ENCODE results near the gene TMEM178B.
A peak's percentile ranks its signal among the peaks of the same experiment; 100 is the strongest.

The TMEM178B gene

GRCh38 chr7:141217938-141218337, 144.1 kb downstream of the TMEM178B start:
- DNase-seq = no peak

DNA sequence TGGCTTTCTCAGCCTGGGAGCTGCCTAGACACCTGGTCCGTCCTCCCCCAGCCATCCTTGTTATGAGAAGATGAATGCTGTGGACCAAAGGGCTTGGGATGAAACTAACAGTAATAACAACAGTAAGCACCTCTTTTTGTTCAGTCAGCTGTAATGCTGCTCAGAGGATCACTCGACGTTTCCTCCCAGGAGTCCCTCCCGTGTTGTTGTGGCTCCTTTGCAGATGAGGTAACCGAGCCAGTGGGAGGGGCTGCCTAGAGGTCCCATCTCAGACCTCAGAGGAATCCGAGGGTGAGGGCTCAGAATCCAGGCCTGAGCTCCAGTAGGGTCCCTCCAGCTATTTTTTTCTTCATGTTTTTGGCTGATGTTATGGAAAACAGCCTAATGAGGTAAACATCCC, 145.1 kb downstream of the TMEM178B start:
- no peak for DNase-seq

- DNase-seq = no peak
Measured at GRCh38 chr7:141220263-141220880, 146.5 kb downstream of the TMEM178B start.

- no peak for DNase-seq
Measured at GRCh38 chr7:141221007-141221612, 147.2 kb downstream of the TMEM178B start.

- peak in 41 of 56 donors; percentile 12 to 91 (median 55) for DNase-seq
Measured at GRCh38 chr7:141225916-141226618, 152.2 kb downstream of the TMEM178B start.

DNA sequence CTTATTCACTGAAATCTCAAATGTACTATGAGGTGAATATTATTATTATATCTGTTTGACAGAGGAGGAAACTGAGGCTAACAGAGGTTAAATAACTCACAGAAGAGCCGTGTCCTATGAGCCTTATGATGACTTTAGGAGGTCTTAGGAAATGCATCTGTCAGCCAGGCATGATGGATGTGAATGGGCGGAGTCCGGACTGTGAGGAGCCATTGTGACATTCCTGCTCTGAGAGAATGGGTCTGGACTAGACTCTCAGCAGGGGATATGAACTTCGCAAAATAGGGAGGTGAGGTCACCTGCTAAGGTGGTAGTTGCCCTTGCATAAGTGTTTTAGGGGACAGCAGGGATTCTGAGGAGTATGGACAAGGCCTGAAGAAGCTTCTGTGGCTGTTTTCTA, 153.6 kb downstream of the TMEM178B start:
- no peak for DNase-seq

- DNase-seq = no peak
Measured at GRCh38 chr7:141228482-141228881, 154.6 kb downstream of the TMEM178B start.

DNA sequence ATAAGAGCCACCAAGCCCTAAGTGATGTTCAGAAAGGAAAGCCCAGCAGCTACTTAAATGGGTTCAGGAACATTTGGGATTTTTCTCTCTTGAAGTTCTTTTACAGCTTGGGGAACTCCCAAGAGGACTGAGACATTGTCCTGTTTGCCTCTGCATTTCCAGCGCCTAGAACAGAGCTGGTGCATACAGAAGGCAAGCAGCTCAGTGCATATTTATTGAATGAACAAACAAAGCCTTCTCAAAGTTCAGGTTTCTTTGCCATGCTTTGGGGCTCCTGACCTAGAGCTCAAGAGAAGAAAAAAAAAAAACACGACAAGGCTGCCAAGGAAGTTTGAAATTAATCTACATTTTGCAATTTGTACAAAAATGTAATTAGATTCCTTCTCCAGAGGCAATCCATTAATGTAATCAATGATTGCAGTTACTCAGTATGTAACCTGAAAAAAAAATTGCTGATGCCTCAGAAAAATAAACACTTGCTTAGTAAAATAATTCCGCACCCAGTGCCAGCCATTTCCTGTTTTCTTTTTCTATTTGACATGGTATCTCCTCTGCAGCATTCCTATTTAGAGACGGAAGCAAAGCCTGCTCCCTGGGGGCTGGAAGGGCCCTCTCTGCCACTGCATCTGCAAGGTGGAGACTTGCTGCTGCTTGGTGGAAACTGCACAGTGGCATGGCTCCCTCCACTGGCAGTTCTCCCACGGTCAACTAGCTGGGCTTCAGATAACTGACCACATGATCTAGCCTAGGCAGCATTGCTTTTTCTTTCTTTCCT, 157.3 kb downstream of the TMEM178B start:
- peak in 28 of 56 donors; percentile 1 to 62 (median 19) for DNase-seq

GRCh38 chr7:141232286-141233051, 158.6 kb downstream of the TMEM178B start:
- no peak for DNase-seq

- DNase-seq = peak in 2 of 56 donors; percentile 6 to 11
Measured at GRCh38 chr7:141234335-141235105, 160.7 kb downstream of the TMEM178B start.

GRCh38 chr7:141235656-141236055, 161.8 kb downstream of the TMEM178B start:
- DNase-seq = no peak

DNA sequence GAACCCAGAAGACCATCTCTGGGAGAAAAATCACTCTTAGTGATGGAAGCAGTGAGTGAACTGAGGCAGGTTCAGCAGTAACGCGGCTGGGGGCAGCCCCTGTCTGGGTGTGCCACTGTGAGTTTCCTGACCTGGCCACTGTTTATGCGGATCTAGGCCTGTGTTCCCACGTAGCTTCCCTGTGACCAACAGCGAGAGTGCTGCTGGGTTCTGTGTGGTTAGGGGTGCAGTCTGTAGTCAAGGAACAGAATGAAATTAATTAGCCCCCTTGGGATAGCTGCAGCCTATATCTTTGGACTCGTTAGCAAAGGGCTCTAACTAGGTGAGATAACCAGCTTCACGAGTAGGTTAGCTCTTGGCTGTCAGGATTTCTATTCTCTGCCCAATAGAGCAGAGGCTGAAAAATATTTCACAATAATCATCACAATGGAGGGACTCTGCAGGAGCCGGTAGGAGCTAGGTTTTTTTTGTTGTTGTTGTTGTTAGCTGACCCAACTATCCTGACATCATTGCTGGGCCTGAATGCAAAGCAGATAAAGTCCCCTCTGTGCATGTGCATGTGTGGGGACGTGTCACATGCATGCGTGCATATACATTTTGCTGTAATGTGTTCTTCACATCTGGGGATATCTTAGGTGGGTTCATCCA, 164.9 kb downstream of the TMEM178B start:
- DNase-seq = no peak

DNA sequence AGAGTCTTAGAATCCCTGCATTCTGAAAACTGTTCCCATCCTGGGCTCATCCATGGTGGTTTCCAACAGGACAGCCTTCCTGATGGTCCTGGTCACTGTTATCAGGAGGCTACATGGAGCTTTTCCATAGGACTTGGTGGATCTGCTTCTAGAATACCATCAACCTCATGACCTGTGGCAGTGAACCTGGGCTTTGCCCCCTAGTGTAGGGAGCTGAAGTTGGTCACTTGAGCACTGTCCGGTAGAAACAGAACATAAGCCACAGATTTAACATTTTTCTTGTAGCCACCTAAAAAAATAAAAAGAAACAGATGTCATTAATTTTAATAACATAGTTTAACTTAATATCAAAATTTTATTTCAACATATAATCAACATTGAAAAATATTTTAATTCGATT, 165.8 kb downstream of the TMEM178B start:
- no peak for DNase-seq

DNA sequence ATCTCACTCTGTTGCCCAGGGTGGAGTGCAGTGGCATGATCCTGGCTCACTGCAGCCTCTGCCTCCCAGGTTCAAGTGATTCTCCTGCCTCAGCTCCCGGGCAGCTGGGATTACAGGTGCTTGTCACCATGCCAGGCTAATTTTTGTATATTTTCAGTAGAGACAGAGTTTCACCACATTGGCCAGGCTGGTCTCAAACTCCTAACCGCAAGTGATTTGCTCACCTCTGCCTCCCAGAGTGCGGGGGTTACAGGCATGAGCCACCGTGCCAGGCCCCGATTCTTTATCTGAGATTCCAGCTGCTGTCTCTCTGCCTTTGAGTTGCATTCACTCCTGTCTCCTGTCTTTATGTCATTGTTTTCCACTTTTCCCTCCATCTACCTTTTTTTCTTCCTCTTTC, 168.7 kb downstream of the TMEM178B start:
- no peak for DNase-seq

- no peak for DNase-seq
Measured at GRCh38 chr7:141243368-141243767, 169.5 kb downstream of the TMEM178B start.

DNA sequence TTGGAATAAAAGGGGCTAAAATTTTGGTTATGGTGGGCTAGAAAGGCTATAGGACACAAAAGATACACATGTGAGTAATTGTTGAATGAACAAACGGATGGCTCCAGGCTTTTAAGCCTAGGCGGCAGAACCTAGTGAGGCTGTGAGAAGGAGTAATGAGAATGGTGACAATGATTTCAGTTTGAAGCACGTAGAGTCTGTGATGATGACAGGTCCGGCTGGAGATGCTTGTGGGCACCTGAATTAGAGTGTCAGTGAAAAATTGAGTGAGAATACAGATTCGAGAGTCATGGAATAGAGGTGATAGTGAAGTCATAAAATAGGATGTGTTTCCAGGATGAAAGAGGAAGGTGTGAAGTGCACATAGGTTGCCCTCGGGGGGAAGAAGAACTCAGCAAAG, 170.6 kb downstream of the TMEM178B start:
- no peak for DNase-seq

DNA sequence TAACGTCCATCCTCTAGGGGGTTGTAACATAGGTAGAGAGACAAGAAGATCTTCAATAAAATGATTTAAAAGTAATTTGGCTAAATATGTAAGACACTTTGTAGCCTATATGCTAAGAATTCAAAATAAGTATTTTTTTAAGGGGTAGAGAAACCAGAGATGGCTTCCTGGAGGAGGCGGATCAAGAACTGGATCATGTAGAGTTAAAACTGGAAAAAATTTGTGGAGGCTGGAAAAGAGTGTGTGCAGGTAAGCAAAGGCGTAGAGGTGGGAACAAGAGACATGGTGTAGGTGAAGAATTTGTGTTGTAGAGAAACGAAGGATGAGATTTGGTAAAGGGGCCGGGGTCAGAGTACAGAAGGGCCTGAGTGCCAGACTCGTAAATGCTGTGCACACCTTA, 172.6 kb downstream of the TMEM178B start:
- no peak for DNase-seq

DNA sequence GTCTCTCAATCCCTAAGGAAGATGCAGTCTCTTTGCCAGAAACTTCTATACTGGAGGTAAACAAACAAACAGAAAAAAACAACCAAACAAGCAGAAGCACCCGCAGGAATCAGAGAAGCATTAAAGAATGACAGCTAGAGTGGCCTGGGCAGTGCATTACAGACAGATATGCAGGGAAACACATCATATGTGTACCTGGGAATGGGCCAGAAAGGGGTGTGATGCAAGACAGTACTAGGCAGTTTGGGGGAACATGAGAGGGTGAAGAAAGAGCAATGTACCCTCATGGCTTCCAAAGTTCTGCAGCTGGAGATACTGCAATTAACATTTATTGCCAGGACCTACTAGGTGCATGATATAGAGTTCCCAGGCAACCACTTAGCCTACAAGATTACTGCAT, 177.3 kb downstream of the TMEM178B start:
- DNase-seq = no peak

DNA sequence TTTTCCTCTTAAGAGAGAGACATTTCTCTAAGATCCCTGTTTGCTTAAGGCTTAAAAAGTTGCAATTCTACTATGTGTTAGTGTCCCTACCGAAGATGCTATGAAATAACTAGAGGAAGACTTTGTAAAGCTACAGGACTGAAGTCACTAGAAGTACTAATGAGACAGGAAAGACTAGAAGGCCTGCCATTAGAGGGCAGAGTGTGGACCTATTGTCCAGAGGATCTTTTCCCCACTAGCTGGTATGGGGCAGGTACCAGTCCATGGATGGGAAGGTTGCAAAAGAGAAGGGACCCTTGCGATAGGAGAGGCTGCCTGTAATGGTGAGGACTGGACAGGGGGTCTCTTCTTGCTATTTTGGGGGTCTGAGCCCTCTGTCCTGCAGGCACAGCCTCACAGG, 178.1 kb downstream of the TMEM178B start:
- DNase-seq = no peak

DNA sequence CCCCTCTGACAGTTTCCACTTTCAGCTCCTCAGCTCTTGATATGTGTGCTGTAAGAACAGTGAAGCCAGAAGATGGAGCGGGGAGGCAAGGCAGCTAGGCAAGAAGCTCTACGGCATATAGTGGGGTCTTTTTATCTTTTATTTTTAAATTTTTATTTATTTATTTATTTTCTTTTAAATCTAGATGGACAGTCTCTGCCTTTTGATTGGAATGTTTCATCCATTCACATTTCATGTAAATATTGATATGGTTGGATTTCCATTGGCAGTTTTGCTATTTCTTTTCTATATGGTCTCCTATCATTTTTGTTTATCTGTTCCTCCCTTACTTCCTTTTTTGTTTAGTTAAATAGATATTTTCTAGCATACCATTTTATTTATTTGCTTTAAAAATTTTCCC, 183.7 kb downstream of the TMEM178B start:
- no peak for DNase-seq

Data from nucleus accumbens (tissue), 56 donors.